SU-DHL-6 (cell line): ENCODE results near the gene NATD1.

Experiments
- H2AFZ ChIP-seq: fragments of 200-600 bp; sonication (generic); 2 replicates; pipeline ENCODE4 v1.6.1; 2014; ENCODE audit warnings: low read depth, mild to moderate bottlenecking, moderate library complexity, mixed read lengths, antibody characterized with exemption, low read length; ENCODE audit not compliant: severe bottlenecking
- H3F3A ChIP-seq: fragments of 200-600 bp; shearing (Covaris generic); 2 replicates; pipeline ENCODE4 v1.6.0; 2016; ENCODE audit warnings: antibody characterized with exemption, mild to moderate bottlenecking; ENCODE audit not compliant: insufficient read depth
- H3K27ac ChIP-seq: fragments of 200-600 bp; sonication (generic); 2 replicates; pipeline ENCODE4 v1.5.1; 2016; ENCODE audit warnings: low read depth, mild to moderate bottlenecking, low read length, moderate library complexity, mixed read lengths
- H3K27me3 ChIP-seq: fragments of 200-600 bp; sonication (generic), shearing (Covaris generic); 2 replicates; pipeline ENCODE4 v1.6.0; 2014; ENCODE audit warnings: mild to moderate bottlenecking, low read length
- H3K36me3 ChIP-seq: fragments of 200-600 bp; sonication (generic); 2 replicates; pipeline ENCODE4 v1.6.1; 2014; ENCODE audit warnings: mild to moderate bottlenecking, low read length, mixed read lengths
- H3K4me2 ChIP-seq: fragments of 300-600, 200-600 bp; shearing (Covaris generic), sonication (generic); 2 replicates; pipeline ENCODE4 v1.6.0; 2014; ENCODE audit warnings: low read length, low read depth, mild to moderate bottlenecking; ENCODE audit not compliant: poor library complexity, severe bottlenecking
- H3K4me3 ChIP-seq: fragments of 200-600 bp; sonication (generic); 2 replicates; pipeline ENCODE4 v1.5.1; 2014; ENCODE audit warnings: antibody characterized with exemption, low read length, mild to moderate bottlenecking, mixed read lengths; ENCODE audit not compliant: insufficient read depth, poor library complexity, severe bottlenecking
- H3K79me2 ChIP-seq: fragments of 200-600 bp; sonication (generic); 2 replicates; pipeline ENCODE4 v1.6.1; 2014; ENCODE audit warnings: mild to moderate bottlenecking, low read length, moderate library complexity; ENCODE audit not compliant: insufficient read depth
- H3K9ac ChIP-seq: fragments of 200-600 bp; sonication (generic); 2 replicates; pipeline ENCODE4 v1.7.0; 2014; ENCODE audit warnings: mild to moderate bottlenecking, low read length
- H3K9me2 ChIP-seq: fragments of 200-600 bp; sonication (generic); replicated peaks from 2 replicates; pipeline ENCODE4 v1.6.1; 2014; ENCODE audit warnings: low read length; ENCODE audit not compliant: insufficient read depth
- H3K9me3 ChIP-seq: fragments of 200-600 bp; sonication (generic); 2 replicates; pipeline ENCODE4 v1.6.1; 2014; ENCODE audit warnings: low read length, mixed read lengths; ENCODE audit not compliant: insufficient read depth
- H4K20me1 ChIP-seq: fragments of 200-600 bp; sonication (generic); 2 replicates; pipeline ENCODE4 v1.6.1; 2014; ENCODE audit warnings: low read depth, mild to moderate bottlenecking, antibody characterized with exemption, low read length, moderate library complexity, mixed read lengths
- CTCF ChIP-seq: fragments of 200-600 bp; sonication (generic); IDR thresholded peaks from one replicate; pipeline ENCODE4 v1.5.1; 2017; ENCODE audit warnings: antibody characterized with exemption, mild to moderate bottlenecking, low read length, moderate library complexity; ENCODE audit not compliant: insufficient read depth, poor library complexity, severe bottlenecking
- EZH2phosphoT487 ChIP-seq: fragments of 200-600 bp; sonication (generic), shearing (Covaris generic); conservative IDR thresholded peaks from 2 replicates; pipeline ENCODE4 v1.6.1; 2018; ENCODE audit warnings: mild to moderate bottlenecking, antibody characterized with exemption, low read length, moderate library complexity, mixed read lengths

Gene NATD1

GRCh38 chr17:21297597-21297996, 44.4 kb upstream of the NATD1 start:
- Histone ChIP-seq H3K4me3 (no peak overlapping the region), H3K27ac (no peak overlapping the region), H3K9ac (no peak overlapping the region), H3K9me2 (no peaks in the 10 kb centered on the region), H3K36me3 (no peaks in the 10 kb centered on the region), H3K27me3 (no peaks in the 10 kb centered on the region), H3K9me3 (no peaks in the 10 kb centered on the region), H3K4me2 (no peak overlapping the region), H2AFZ (no peak overlapping the region), H3F3A (no peaks in the 10 kb centered on the region), H3K79me2 (peaks cover 19% of the 10 kb centered on the region), H4K20me1 (no peaks in the 10 kb centered on the region)
- TF ChIP-seq EZH2phosphoT487 (no peak), CTCF (no peak)

GRCh38 chr17:21297026-21297520, 43.9 kb upstream of the NATD1 start:
- H3K4me2 ChIP-seq, result no peak overlapping the region
- no peaks in the 10 kb centered on the region for H3K36me3 ChIP-seq
- H3F3A ChIP-seq, result no peaks in the 10 kb centered on the region
- no peak overlapping the region for H3K27ac ChIP-seq
- no peak overlapping the region for H3K4me3 ChIP-seq
- H3K79me2 ChIP-seq, result peaks cover 24% of the 10 kb centered on the region
- no peaks in the 10 kb centered on the region for H4K20me1 ChIP-seq
- H3K9me3 ChIP-seq, result no peaks in the 10 kb centered on the region
- H3K27me3 ChIP-seq, result no peaks in the 10 kb centered on the region
- H3K9ac ChIP-seq, result no peak overlapping the region
- H3K9me2 ChIP-seq, result no peaks in the 10 kb centered on the region
- no peak overlapping the region for H2AFZ ChIP-seq
- TF ChIP-seq CTCF, result no peak
- no peak for TF ChIP-seq EZH2phosphoT487

- Histone ChIP-seq H3K27me3 (no peaks in the 10 kb centered on the region), H3F3A (no peaks in the 10 kb centered on the region), H3K4me2 (no peak overlapping the region), H2AFZ (no peak overlapping the region), H3K4me3 (no peak overlapping the region), H3K9me2 (no peaks in the 10 kb centered on the region), H3K79me2 (peaks cover 26% of the 10 kb centered on the region), H3K9me3 (no peaks in the 10 kb centered on the region), H3K36me3 (no peaks in the 10 kb centered on the region), H4K20me1 (no peaks in the 10 kb centered on the region), H3K27ac (no peak overlapping the region), H3K9ac (no peak overlapping the region)
- TF ChIP-seq CTCF, result no peak
- TF ChIP-seq EZH2phosphoT487, result no peak
Observed at GRCh38 chr17:21296097-21297025, 43.2 kb upstream of the NATD1 start.
